Measurements from ENCODE around the gene SP3. TPM values are rescaled to one million over a fixed set of nuclear protein-coding genes. Genes with fewer than 3 reads are reported as not detected.

SP3 gene
- polyA plus RNA-seq, 1 donor (not counting 4 experiments of a cell fraction or from before 2014, with no cell fraction given) = 46.7 TPM

DNA sequence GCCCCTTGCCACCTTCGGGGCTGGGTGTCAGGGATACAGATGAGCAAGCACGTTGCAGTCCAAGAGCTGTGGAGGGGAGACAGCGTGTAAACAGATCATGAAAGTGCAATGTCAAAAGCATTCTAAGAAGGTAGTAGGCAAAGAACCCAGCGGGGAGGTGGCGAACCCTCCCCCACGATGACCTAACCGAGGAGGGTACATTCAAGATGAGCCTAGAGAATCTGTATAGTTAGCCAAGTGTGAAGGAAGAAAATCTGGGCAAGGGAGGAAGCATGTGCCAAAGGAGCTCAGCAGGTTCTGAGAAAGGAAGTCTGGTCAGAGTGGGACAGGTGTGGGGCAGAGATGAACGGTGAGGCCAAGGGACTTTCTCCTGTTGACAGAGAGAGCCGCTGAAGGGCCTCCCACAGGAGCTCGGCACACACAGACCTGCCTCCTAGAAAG lies 106.9 kb downstream of the SP3 start:
- dilution Hi-C loops (cut with MboI; ENCODE audit: extremely low pct_ligation_motif_present, low sequenced_read_pairs) = no loop called here
- Histone ChIP-seq H3K4me3 (ENCODE audit: control insufficient read depth in 2 of 3, extremely low read depth in 1 of 3, insufficient read depth in 2 of 3, low read depth in 1 of 3, low read length in 3 of 3) (no peak overlapping the region), H3K9me1 (ENCODE audit: control insufficient read depth, extremely low read depth, insufficient read depth, low read length) (no peaks in the 10 kb centered on the region), H3K27ac (ENCODE audit: control insufficient read depth, insufficient read depth, low read length) (no peak overlapping the region), H4K20me1 (ENCODE audit: control insufficient read depth, extremely low read depth, insufficient read depth, low read length) (no peaks in the 10 kb centered on the region), H3K9me3 (ENCODE audit: control insufficient read depth, low read depth, low read length) (no peaks in the 10 kb centered on the region), H3K36me3 (ENCODE audit: control insufficient read depth in 2 of 2, extremely low read depth in 1 of 2, insufficient read depth in 2 of 2, low read length in 2 of 2) (no peaks in the 10 kb centered on the region), H3K9ac (ENCODE audit: control insufficient read depth, extremely low read depth, insufficient read depth, low read length) (no peak overlapping the region), H3K4me1 (ENCODE audit: control insufficient read depth, extremely low read depth, insufficient read depth, low read length) (no peaks in the 10 kb centered on the region), H3K4me2 (ENCODE audit: control insufficient read depth, extremely low read depth, insufficient read depth, low read depth, low read length) (no peak overlapping the region), H3K79me2 (ENCODE audit: control insufficient read depth, insufficient read depth, low read length) (no peaks in the 10 kb centered on the region), H3K27me3 (ENCODE audit: control insufficient read depth, extremely low read depth, insufficient read depth, low read length) (no peaks in the 10 kb centered on the region), H2AFZ (ENCODE audit: control insufficient read depth, low read length) (no peak overlapping the region)
- DNase-seq (ENCODE audit: low read depth, low spot score) = no peak
- TF ChIP-seq EZH2 (IDR thresholded peaks at IDR 0.05; ENCODE audit: low read length) = no peak
- TF ChIP-seq, protein P1, sequence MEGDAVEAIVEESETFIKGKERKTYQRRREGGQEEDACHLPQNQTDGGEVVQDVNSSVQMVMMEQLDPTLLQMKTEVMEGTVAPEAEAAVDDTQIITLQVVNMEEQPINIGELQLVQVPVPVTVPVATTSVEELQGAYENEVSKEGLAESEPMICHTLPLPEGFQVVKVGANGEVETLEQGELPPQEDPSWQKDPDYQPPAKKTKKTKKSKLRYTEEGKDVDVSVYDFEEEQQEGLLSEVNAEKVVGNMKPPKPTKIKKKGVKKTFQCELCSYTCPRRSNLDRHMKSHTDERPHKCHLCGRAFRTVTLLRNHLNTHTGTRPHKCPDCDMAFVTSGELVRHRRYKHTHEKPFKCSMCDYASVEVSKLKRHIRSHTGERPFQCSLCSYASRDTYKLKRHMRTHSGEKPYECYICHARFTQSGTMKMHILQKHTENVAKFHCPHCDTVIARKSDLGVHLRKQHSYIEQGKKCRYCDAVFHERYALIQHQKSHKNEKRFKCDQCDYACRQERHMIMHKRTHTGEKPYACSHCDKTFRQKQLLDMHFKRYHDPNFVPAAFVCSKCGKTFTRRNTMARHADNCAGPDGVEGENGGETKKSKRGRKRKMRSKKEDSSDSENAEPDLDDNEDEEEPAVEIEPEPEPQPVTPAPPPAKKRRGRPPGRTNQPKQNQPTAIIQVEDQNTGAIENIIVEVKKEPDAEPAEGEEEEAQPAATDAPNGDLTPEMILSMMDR (optimal IDR thresholded peaks at IDR 0.05 in 1 of 3, IDR thresholded peaks at IDR 0.05 in 1 of 3, conservative IDR thresholded peaks at IDR 0.05 in 1 of 3; ENCODE audit: extremely low read depth in 1 of 3, insufficient read depth in 2 of 3, low read length in 3 of 3) = no peak
- no peak for FAIRE-seq

All from keratinocyte (primary cell).